Measurements from ENCODE around the gene CYSLTR2. TPM values are rescaled to one million over a fixed set of nuclear protein-coding genes. Genes with fewer than 3 reads are reported as not detected.

CYSLTR2 gene
- total RNA-seq, 4 donors from 2014 or later: 0.54 to 3.0 (median 1.3) TPM

- Histone ChIP-seq H3K4me1 (peaks cover 11 to 13% of the 10 kb centered on the region in 2 donors), H3K4me3 (replicated peaks in 1 of 3) (no peak overlapping the region), H3K36me3 (no peaks in the 10 kb centered on the region), H3K27me3 (no peaks in the 10 kb centered on the region), H3K9me3 (no peaks in the 10 kb centered on the region), H3K27ac (no peak overlapping the region)
- no peak for TF ChIP-seq POLR2A (IDR thresholded peaks at IDR 0.05)
- TF ChIP-seq, protein P1, sequence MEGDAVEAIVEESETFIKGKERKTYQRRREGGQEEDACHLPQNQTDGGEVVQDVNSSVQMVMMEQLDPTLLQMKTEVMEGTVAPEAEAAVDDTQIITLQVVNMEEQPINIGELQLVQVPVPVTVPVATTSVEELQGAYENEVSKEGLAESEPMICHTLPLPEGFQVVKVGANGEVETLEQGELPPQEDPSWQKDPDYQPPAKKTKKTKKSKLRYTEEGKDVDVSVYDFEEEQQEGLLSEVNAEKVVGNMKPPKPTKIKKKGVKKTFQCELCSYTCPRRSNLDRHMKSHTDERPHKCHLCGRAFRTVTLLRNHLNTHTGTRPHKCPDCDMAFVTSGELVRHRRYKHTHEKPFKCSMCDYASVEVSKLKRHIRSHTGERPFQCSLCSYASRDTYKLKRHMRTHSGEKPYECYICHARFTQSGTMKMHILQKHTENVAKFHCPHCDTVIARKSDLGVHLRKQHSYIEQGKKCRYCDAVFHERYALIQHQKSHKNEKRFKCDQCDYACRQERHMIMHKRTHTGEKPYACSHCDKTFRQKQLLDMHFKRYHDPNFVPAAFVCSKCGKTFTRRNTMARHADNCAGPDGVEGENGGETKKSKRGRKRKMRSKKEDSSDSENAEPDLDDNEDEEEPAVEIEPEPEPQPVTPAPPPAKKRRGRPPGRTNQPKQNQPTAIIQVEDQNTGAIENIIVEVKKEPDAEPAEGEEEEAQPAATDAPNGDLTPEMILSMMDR (IDR thresholded peaks at IDR 0.05): no peak
- WGBS, 2 donors: 85 to 95% methylated on average over 1 of the region's 1 CpG
- intact Hi-C loops (cut with DNase I): no loop called here
- no peak for DNase-seq
These were observed 23.4 kb upstream of the CYSLTR2 start for GRCh38 chr13:48630291-48630690.

DNA sequence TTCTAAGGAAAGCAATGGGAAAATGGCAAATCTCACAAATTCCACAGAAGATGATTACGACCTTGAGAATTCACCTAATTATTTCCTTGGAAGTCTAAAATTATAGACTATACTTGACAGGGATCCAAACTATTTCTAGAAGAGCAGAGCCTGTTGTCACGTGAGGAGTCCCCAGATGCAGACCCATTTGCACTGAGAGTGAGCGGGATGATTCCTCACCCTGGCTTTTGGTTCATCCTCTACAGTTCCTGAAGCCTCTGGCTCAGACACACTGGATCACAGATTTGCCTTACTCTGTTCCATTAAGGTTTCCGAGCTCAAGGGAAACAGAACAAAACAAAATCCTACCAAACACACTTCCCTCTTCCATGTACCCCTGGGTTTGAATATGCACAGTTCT is 23.0 kb upstream of the CYSLTR2 start:
- no peak for DNase-seq
- H3K27ac ChIP-seq: no peak overlapping the region
- no peaks in the 10 kb centered on the region for H3K27me3 ChIP-seq
- no peak overlapping the region for H3K4me3 ChIP-seq (replicated peaks in 1 of 3)
- intact Hi-C loops (cut with DNase I): no loop called here
- H3K9me3 ChIP-seq: no peaks in the 10 kb centered on the region
- WGBS, 2 donors: 79 to 82% methylated on average over 4 of the region's 4 CpGs
- peaks cover 7 to 10% of the 10 kb centered on the region in 2 donors for H3K4me1 ChIP-seq
- TF ChIP-seq, protein P1 (IDR thresholded peaks at IDR 0.05): no peak
- TF ChIP-seq POLR2A (IDR thresholded peaks at IDR 0.05): no peak
- no peaks in the 10 kb centered on the region for H3K36me3 ChIP-seq

DNA sequence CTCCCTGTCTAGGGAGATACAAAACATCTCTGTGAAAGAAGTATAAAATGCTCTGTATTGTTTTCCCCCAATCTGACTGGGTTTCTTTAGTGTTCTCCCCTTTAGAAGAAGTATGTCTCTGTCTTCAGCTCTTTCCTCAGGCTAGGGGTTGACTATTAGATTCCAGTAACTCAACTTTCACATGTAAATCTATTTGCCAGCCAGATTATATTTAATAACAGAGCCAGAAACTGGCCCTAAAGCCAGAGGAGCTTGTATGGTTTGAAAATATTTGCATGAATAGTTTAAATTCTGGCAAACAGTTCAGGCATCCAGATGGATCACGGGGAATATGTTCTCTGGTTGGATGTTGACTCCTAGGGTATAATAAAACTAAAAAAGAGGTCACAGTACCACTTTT is 22.3 kb upstream of the CYSLTR2 start:
- no peak overlapping the region for H3K4me3 ChIP-seq (replicated peaks in 1 of 3)
- intact Hi-C loops (cut with DNase I): no loop called here
- H3K27me3 ChIP-seq: no peaks in the 10 kb centered on the region
- H3K4me1 ChIP-seq: peaks cover 0 to 4% of the 10 kb centered on the region in 2 donors
- no peak for DNase-seq
- TF ChIP-seq, protein P1 (IDR thresholded peaks at IDR 0.05): no peak
- no peak for TF ChIP-seq POLR2A (IDR thresholded peaks at IDR 0.05)
- no peaks in the 10 kb centered on the region for H3K36me3 ChIP-seq
- no peak overlapping the region for H3K27ac ChIP-seq
- 74 to 82% methylated on average over 1 of the region's 1 CpG for WGBS, 2 donors
- no peaks in the 10 kb centered on the region for H3K9me3 ChIP-seq

GRCh38 chr13:48633700-48634099 is 20.0 kb upstream of the CYSLTR2 start:
- intact Hi-C loops (cut with DNase I): no loop called here

GRCh38 chr13:48634636-48635035 is 19.1 kb upstream of the CYSLTR2 start:
- no peak overlapping the region for H3K27ac ChIP-seq
- intact Hi-C loops (cut with DNase I): no loop called here

More at GRCh38 chr13:48633700-48634099, 20.0 kb upstream of the CYSLTR2 start:
- H3K27ac ChIP-seq: no peak overlapping the region
- H3K9me3 ChIP-seq: no peaks in the 10 kb centered on the region
- no peaks in the 10 kb centered on the region for H3K36me3 ChIP-seq
- DNase-seq: no peak
- 95 to 96% methylated on average over 3 of the region's 3 CpGs for WGBS, 2 donors
- H3K4me1 ChIP-seq: no peaks in the 10 kb centered on the region
- no peaks in the 10 kb centered on the region for H3K27me3 ChIP-seq
- H3K4me3 ChIP-seq (replicated peaks in 1 of 3): no peak overlapping the region
- TF ChIP-seq, protein P1 (IDR thresholded peaks at IDR 0.05): no peak
- no peak for TF ChIP-seq POLR2A (IDR thresholded peaks at IDR 0.05)

More at GRCh38 chr13:48634636-48635035, 19.1 kb upstream of the CYSLTR2 start:
- Histone ChIP-seq H3K27me3 (no peaks in the 10 kb centered on the region), H3K4me1 (no peaks in the 10 kb centered on the region), H3K36me3 (no peaks in the 10 kb centered on the region), H3K4me3 (replicated peaks in 1 of 3) (no peak overlapping the region), H3K9me3 (no peaks in the 10 kb centered on the region)
- TF ChIP-seq, protein P1 (IDR thresholded peaks at IDR 0.05): no peak
- TF ChIP-seq POLR2A (IDR thresholded peaks at IDR 0.05): no peak
- no peak for DNase-seq
